D721Med (cell line): ENCODE results near the gene PTGES2.

ENCODE experiments used
- DNase-seq: peaks from one replicate; pipeline ENCODE4 v3.0.0; 2011; ENCODE audit warnings: low spot score; ENCODE audit not compliant: insufficient read length
- FAIRE-seq: peaks from 2 replicates; lab custom pipeline; 2011; peaks lifted over from hg19 to GRCh38; lab: Jason Lieb, UNC
- TF ChIP-seq, protein P1 (sequence below): IDR thresholded peaks from 2 replicates; pipeline ENCODE4 v1.5.1; 2012; ENCODE audit warnings: mild to moderate bottlenecking, control low read depth; ENCODE audit not compliant: insufficient read depth; ENCODE audit errors: missing control alignments

The PTGES2 gene

DNA sequence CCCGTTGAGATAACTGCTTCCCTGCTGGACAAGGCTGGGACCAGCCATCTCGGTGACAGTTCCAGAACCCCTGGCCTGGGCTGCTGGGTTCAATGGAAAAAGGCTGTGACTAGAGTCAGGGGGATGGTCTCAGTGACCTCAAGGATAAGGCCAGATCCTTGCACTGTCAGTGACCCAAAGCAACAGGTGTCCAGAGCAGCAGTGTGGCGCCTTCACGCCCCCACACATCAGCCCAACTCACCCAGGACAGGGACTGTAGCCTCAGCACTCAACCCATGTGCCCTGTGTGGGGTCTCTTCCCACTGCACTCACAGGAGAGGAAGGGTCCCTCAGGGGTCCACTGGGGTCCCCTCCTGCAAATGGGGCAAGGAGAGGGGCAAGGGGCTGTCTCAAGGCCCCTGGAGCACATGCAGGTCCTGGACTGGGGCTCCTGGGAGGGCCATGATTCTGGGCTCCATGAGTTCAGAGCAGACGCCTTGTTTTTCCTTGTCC lies 21.0 kb upstream of the PTGES2 start:
- FAIRE-seq = no peak
- TF ChIP-seq, protein P1, sequence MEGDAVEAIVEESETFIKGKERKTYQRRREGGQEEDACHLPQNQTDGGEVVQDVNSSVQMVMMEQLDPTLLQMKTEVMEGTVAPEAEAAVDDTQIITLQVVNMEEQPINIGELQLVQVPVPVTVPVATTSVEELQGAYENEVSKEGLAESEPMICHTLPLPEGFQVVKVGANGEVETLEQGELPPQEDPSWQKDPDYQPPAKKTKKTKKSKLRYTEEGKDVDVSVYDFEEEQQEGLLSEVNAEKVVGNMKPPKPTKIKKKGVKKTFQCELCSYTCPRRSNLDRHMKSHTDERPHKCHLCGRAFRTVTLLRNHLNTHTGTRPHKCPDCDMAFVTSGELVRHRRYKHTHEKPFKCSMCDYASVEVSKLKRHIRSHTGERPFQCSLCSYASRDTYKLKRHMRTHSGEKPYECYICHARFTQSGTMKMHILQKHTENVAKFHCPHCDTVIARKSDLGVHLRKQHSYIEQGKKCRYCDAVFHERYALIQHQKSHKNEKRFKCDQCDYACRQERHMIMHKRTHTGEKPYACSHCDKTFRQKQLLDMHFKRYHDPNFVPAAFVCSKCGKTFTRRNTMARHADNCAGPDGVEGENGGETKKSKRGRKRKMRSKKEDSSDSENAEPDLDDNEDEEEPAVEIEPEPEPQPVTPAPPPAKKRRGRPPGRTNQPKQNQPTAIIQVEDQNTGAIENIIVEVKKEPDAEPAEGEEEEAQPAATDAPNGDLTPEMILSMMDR = no peak

DNA sequence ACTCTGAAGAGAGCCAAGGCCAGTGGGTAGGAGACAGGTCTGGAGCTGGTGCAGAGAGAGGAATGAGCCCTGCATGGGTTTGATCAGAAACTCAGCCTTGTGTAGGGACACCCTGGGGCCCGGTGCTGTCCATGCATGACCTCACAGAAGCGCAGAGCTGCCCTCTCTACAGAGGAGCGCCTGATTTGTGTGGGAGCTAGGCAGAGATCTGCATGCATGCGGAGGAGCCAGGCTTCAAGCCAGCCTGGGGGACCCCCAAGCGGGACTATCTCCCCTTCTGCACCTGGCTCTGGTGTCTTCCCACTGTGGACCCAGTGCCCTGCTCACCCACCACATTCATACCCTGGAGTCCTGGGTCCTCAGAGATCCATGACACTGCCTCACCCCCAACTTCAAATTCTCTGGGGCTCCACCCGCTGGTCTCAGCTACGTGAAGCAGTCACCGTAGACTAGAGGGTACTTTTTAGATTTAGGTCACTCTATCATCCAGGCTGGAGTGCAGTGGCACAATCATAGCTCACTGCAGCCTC lies 19.1 kb upstream of the PTGES2 start:
- no peak for FAIRE-seq
- no peak for DNase-seq
- TF ChIP-seq, protein P1 = no peak

More for the DNA sequence above, 21.0 kb upstream of the PTGES2 start:
- no peak for DNase-seq

DNA sequence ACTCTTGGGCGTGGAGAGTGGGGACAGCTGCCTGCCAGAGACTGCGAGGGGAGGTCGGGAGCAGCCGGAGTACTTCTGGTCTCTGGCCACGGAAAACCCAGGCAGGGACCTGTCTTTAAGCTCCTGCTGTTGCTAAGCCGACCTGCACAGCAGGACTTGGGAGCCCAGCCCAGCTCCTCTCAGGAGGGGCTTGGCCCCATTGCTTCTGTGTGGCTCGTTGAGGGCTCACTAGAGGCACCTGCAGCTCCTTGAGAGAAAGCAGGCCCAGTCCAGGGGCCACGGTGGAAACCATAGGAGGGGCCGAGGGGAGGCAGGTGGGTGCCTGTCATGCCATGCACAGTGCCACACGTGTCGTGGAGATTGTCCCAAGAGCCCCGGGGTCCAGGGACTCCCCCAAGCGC lies 18.4 kb upstream of the PTGES2 start:
- no peak for FAIRE-seq
- no peak for DNase-seq
- TF ChIP-seq, protein P1 = no peak

DNA sequence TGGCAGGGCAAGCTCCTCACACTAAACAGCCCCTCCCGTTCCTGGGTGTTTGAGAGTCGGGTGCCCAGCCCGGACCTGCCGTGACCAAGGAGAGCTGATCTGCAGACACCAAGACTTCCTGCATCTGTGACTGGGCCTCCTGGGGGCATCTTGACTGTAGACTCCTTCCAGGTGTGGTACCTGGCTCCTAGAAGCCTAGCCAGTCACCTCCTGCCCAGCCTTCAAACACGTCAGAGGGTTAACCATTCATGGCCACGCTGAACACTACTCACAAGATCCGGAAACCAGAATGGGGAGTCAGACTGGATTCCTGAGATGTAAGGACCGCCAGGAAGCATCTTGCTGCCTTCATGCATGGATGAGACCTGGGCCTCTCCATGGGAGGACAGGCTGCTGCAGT lies 18.0 kb upstream of the PTGES2 start:
- TF ChIP-seq, protein P1 = no peak
- FAIRE-seq (no peak), DNase-seq (no peak)

DNA sequence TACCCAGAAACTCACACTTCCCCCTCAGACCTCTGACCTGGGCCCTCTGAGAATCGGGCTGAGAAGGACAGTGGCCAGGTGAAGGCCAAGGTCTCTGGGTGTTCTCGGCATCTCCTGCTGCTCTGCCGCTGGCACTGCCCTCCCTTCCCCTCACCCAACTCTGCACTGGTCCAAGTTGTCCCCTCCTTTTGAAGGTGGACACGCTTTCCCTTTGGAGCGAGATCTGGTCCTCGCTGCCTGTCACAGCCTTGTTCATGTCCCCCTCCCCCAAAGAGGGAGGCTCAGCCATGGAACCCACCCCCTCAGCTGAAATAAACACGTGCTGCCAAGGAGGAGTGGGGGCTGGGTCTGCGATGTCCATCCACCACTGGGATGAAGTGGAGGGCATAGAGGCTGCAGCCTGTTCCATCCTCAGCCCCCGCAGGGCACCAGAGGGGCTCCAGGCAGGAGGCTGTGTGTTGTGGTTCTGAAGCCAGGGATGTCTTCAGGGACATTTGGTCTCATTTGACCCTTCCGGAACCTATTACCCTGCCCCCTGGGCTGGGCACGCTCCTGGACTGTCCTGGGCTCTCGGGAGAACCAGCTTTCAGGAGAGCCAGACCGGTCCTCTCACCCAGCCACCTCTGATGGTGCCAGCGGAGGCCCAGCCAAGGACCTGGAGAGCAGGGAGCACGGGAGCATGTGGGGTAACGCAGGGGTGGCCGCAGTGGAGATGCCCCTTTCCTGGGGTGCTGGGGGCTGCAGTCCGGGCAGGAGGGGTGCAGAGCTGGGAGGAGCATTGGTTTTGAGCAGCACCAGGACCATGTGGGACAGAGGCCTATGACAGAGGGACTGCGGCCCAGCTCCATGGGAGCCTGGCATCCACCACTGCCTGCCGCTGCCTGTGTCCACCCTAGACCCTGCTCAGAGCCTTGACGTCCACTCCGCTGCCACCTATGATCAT lies 17.0 kb upstream of the PTGES2 start:
- DNase-seq = no peak
- TF ChIP-seq, protein P1 = no peak
- FAIRE-seq = no peak

DNA sequence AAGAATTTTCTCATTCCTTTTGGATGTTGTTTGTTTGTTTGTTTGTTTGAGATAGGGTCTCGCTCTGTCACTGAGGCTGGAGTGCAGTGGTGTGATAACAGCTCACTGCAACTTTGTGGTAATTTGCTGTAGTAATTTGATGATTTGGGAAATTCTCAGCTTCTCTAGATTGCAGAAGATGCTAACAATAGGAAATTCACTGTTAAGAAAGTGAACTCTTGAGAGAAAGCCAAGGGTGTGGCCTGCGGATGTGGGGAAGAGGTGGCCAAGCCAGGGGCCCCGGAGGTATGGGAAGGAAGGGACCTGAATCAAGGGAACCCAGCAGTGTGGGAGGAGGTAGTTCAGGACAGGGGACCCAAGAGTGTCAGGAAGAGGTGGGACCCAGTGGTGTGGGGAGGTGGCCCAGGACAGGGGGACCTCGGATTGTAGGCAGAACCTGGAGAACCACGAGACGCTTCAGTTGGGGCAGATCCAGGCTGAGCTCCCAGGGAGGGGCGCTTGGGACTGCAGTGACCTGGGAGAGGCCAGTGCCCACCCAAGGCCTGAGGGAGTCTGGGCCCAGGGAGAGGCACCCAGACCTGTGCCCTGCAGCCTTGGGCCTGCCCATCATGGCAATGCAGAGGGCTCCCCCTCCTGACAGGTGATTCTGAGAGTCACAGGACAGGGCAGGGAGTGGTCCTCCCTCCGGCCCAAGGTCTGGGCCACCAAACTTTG lies 16.2 kb upstream of the PTGES2 start:
- DNase-seq = no peak
- TF ChIP-seq, protein P1 = no peak
- FAIRE-seq = no peak
